Activated gamma-delta T cell treated with anti-CD3 and anti-CD28 coated beads, Interleukin-2, amount 50 U/mL, for 16 hours (primary cell): Measurements from ENCODE around the gene RALGDS.

ENCODE experiments used
- DNase-seq: peaks from one replicate; pipeline ENCODE4 v3.0.0-alpha.2; 2020; ENCODE audit warnings: low read depth

Gene RALGDS

DNA sequence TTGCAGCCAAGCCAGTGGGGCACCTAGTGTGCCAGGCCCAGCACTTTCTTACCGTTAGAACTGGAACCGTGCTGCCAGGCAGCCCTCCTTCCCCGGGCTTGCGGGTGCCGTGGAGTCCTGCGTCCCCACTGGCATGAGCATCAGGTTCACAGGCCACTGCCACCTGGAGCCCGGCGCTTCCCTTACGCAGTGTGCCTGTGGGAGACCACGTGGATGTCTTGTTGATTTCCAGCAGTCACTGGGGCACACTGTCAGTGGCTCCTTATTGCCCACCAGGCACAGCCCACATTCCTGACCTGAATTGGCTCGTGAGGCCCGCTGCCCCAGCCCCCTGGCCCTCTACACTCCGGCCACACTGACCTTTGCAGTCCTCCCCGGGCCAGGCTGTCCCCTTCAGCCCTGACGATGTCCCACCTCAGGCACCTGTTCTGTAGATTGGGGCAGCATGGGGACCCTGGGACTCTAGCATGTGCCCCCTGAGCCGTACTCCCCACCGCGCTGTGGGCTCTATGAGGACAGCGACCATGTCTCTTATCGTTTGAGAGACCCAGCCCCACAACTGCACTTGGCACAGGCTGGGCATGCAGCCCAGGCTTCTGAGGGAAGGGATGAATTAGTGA lies 69.6 kb downstream of the RALGDS start:
- no peak for DNase-seq

DNA sequence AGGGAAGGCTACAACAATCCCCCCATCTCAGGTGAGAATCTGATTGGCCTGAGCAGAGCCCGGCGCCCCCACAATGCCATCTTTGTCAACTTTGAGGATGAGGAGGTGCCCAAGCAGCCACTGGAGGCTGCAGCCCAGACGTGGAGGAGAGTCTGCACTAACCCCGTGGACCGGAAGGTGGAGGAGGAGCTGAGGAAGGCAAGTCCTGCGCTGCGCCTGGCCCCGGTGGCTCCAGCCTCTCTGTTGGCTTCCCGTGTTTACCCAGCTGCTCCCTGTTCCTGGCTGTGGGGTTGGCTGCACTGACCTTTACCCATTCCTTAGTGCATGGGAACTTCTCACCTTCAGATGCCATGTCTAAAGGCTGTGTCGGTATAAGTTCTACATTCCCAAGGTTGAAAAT lies 70.3 kb downstream of the RALGDS start:
- no peak for DNase-seq

DNA sequence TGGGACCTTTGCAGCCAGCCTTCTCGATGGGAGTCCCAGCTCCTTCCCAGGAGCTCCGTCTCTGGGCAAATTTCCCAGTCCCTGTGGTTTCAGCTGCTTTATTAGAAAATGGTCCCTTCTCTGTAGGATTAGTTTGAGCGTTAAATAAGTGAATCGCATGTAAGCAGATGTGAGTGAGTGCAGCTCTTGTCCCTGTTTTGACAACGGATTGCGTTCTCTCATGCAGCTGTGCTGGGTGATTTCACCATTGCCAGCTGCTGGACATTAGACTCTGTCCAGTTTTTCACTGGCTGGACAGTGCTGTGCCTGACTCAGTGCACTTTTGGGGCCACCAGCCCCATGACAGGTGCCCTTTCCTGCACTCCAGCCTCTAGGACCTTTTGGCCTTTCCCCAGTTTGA lies 70.9 kb downstream of the RALGDS start:
- DNase-seq, result no peak

DNA sequence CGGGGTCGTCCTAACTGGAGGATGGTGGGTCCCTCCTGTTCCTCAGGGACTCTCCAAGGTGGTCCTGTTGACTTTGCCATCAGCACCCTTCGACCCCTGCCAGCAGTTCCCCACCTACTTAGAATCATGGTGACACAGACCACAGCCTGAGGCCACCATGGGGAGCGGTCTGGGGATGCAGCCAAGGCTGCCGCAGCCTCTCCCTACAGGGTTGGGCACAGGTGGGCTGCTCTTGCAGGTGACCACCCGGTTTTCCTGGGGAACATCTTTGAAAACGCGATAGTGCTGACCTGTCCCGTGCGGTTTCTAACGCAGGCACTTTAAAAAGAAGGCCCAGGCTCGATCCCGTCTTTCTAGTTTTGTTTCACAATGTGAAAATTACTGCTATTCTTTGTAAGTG lies 72.0 kb downstream of the RALGDS start:
- DNase-seq, result no peak

DNA sequence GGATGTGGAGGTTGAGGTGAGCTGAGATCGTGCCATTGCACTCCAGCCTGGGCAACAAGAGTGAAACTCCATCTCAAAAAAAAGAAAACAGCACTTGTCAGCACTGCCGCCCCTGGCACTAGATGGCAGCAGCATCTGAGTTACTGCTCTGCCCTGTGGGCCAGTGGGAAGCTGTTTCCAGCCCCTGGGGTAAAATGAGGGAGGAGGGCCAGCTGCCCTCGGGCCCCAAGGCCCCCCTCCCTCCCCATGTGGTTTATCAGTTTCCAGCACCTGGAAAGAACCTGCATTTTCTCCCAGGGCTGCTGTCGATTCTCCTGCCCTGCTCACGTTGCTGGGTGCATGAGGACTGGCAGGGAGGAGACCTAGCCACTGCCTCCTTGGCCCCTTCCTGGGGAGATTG lies 72.4 kb downstream of the RALGDS start:
- DNase-seq, result no peak
